ENCODE results near the gene UQCR11.

- TF ChIP-seq CTCF (IDR thresholded peaks at IDR 0.05), result no peak
- no peak for TF ChIP-seq POLR2AphosphoS5 (IDR thresholded peaks at IDR 0.05)
These were observed 11.1 kb upstream of the UQCR11 start for GRCh38 chr19:1616396-1616795.
